ENCODE data around the gene TBC1D4.

DNA sequence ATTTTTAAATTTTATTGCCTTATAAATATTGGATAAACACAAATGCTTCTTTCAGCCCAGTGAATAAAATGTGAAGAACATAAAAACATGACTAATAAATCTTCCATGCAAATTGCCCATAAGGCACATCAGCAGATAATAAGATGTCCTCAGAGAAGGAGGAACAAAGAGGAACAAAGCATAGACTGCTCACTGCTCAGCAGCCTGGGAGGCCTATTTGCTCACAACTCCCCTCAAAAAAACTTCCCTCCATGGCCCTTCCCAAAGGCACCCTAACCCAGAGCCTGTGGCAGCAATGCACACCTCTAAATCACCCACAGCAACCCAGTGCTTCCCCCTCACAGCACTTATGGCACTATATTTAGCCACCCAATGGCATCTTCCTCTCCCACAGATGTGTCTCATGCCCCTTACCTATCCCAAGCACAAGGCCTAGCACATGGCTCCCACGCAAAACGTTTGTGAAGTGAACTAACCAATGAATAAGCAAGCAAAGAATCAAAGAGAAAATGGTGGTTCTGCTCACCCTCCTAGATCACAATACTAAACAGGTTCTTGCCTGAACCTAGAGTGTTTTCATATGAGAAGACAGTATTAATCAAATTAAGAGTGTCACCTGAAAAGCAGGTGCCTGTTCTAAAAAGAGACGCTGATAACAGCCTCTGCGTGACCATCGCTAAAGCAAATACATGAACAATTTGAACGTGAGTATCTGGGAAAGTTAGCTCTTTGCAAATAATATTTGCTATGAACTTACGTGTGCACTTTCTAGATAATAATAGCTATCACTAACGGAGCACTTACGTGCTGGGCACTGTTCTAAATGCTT is 96.9 kb downstream of the TBC1D4 start:
- TF ChIP-seq, protein P1, sequence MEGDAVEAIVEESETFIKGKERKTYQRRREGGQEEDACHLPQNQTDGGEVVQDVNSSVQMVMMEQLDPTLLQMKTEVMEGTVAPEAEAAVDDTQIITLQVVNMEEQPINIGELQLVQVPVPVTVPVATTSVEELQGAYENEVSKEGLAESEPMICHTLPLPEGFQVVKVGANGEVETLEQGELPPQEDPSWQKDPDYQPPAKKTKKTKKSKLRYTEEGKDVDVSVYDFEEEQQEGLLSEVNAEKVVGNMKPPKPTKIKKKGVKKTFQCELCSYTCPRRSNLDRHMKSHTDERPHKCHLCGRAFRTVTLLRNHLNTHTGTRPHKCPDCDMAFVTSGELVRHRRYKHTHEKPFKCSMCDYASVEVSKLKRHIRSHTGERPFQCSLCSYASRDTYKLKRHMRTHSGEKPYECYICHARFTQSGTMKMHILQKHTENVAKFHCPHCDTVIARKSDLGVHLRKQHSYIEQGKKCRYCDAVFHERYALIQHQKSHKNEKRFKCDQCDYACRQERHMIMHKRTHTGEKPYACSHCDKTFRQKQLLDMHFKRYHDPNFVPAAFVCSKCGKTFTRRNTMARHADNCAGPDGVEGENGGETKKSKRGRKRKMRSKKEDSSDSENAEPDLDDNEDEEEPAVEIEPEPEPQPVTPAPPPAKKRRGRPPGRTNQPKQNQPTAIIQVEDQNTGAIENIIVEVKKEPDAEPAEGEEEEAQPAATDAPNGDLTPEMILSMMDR (IDR thresholded peaks at IDR 0.05): no peak
- no peak for TF ChIP-seq POLR2A (IDR thresholded peaks at IDR 0.05)

Data from esophagus squamous epithelium (tissue), 4 donors.